CD4-positive, alpha-beta T cell treated with Interleukin-6 at 100 ng/mL for 8 hours (primary cell): Measurements from ENCODE around the gene BARHL1.

Experiments
- DNase-seq: peaks from one replicate; pipeline ENCODE4 v3.0.0-alpha.2; 2020; ENCODE audit warnings: mixed read lengths, low spot score

Gene BARHL1

DNA sequence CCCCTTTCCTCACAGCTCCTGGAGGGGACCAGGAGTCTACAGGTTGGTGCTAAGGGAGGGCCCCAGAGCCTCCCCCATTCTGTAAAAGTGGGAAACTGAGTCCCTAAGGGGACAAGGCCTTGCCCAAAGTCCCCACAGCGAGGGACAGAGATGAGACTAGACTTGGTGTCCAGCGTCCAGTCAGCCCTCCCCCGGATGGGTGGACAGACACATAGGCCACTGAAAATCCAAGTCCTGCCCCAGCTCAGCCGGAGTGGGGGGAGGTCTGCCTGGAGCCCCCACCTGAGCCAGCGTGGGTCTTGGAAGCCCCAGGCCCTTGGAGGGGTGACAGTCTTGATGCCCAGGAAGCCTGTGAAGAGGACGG is 5.2 kb downstream of the BARHL1 start:
- no peak for DNase-seq

DNA sequence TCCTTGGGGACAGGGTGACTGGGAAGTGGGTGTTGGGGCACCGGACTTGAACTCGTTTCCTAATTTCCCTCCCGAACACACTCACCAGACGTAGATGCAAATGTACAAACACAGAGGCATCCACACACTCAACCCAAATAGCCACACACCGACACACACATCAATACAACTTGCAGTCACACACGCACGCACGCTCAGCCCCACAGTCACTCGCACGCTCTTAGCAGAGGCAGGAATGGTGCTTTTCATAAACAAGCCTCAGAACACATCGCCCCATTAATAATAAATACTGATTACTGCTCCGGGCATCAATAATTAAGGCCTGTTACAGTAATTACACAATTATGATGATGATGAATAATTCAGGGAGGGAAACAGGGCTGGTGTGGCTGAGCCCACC is 5.7 kb downstream of the BARHL1 start:
- no peak for DNase-seq

DNA sequence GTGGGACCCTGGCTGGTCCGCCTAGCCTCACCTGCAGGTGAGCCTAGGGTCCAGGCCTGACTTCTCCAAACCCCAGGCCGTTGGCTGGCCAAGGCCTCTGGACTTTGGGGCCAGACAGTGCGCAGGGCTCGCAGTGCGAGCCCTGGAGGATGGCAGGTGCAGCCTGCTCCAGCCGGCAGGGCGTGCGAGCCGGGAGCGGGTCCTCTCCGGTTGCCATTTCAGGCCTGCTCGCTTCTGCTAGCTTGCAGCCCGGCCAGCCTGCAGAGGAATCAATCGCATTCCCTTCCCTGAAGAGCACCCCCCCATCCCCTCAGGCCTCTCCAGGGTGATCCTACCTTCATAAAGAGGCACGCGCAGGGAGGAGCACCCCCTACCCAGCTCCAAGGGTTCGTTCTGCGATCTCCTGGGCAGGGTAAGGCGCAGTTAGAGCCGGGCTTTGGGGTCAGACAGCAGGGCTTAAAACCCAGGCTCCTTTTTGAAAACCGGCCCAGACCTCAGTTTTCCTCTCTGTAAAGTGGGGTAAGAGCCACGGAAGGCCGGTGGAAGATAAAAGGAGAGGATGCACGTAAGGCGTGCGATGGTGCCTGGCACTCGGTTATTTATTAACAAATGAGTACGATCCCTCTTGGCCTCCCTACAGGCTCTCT is 6.2 kb downstream of the BARHL1 start:
- no peak for DNase-seq

DNA sequence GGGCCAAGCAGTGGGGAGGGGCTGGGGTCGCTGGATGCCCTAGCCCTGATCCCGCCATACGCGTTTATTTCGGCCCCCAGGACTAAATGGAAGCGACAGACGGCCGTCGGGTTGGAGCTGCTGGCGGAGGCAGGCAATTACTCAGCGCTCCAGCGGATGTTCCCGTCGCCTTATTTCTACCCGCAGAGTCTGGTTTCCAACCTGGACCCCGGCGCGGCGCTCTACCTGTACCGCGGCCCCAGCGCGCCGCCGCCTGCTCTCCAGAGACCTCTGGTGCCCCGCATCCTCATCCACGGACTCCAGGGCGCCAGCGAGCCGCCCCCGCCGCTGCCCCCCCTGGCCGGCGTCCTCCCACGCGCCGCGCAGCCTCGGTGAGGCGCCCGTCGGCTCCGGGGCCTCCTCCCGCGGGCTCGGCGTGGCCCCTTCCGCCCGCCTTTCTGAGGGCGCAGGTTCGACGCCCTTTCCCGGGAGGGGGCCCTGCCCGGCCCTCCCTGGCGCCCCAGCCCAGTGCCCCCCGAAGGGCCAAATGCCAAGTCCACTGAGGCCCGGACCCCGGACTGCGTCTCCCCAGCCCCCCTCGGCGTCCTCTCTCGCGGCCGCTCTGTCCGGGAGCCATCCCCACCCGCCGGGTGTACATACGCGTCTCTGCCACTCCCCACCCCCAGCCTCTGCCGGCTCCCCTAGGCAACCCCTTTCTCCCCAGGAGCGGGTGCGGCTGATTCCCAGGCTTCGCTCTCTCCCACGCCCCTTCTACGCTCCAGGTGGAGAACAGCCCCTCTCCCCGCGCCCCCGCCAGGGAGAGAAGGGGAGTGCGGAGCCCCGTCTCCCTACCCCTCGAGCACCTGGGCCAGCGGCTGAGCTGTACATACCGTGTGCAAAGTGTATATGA is 7.0 kb downstream of the BARHL1 start:
- no peak for DNase-seq

DNA sequence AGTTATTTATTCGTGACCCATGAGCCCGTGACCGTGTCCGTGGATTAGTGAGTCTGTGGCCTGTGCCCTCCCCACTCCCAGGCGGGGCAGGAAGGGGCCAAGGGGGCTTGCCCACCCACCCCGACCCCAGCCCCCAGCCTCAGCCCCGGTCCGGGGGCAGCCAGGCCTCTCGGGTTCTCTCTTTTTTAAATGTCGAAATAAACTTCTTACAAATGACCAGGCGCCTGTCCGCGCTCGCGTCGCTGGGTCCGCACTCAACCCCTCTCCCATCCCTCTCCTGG is 7.6 kb downstream of the BARHL1 start:
- DNase-seq, result no peak

DNA sequence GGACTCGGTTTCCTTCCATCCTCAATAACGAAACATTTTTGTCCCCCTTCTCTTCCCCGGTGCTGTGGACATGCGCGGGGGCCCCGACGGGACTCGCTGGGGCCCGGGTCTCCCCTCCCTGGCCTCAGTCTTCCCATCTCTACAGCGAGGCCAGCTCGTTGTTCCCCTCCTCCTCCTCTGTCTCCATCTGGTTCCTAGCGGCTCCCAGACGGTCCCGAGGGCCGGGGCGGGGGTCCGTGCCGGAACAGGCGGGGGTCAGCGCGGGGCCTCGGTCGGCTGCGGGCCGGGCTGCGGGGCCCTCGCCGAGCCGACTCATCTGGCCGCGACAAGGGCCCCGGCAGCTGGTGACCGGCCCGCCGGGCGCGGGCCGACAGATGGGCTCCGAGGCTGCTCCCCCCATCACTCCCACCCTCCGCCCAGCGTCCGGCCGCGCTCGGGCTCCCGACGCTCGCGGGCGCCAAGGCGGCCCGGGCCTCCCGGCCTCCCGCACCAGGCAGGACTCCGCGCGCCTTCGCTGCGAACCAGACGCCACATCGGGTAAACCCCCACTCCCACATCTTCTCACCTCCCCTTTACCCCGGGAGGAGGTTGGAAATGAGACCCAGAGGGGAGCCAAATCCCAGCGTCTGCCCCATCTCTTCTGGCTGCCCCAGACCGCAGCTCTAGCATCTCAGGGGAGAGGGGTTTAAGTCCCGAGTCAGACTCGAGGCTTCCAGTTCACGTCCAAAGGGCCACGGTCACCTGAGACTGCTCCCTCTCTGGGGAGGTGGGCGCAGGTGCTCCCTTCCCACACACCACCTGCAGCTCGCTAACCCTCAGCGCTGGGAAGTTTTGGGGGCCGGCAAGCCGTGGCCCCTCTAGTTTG is 8.1 kb downstream of the BARHL1 start:
- DNase-seq, result no peak

DNA sequence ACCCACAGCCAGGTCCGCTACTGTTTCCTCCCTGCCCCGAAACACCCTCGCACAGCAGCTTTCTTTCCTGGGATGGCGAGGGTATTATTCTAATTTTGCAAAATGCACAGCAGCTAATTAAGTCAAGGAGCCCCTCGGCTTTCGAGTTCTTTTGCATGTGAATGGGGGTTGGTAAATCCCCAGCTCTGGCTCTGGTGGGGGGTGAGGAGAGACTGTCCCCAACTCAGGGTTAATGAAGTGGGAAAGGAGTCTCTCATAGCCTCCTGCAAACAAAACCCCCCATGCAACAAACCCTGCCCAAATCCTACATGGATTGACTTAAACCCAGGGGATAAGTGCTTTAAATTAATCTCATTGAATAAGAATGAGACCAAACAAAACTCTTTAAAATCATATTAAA is 8.8 kb downstream of the BARHL1 start:
- DNase-seq, result no peak

DNA sequence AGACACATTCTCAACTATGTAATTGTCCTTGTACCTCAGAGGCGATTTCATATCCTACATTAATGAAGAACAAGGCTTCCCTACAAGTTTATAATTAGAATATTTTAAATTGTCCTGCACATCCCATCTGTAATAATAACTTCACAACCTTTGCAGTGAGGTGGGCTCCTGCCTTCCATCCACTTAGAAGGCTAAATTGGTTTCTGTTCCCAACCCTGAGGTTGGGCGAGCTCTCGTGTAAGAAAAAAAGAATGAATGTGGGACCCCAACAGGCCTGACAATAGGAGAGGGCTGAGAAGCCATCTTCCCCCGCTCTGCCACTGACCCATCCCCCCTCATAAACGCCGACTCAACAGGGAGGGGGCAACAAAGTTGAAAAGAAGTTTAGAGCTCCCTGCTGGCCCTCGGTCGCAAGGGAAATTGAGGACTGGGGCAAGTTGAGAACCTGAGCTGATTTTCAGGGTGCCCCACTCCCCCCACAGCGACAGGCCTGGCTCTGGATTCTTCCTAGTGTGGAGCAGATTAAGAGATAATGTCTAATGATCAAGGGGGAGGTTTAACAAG is 9.4 kb downstream of the BARHL1 start:
- DNase-seq, result no peak

DNA sequence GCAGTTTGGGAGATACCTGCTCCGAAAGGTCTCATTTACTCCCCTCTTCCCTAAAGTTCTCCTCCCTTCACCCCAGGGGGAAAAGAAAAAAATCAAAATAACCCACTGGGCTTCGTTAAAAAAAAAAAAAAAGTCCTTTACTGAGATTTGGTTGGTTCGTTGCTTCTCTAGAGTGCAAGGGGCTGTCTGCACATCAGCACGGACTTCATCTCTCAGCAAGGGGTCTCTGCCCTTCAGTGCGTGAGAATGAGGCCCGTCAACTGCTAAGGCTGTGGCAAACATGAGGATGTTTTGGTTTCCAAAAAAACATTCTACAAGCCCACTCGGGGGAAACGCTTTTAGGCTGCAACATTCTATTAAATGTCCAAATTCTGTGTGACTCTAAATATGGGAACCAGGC is 10.0 kb downstream of the BARHL1 start:
- DNase-seq, result no peak

DNA sequence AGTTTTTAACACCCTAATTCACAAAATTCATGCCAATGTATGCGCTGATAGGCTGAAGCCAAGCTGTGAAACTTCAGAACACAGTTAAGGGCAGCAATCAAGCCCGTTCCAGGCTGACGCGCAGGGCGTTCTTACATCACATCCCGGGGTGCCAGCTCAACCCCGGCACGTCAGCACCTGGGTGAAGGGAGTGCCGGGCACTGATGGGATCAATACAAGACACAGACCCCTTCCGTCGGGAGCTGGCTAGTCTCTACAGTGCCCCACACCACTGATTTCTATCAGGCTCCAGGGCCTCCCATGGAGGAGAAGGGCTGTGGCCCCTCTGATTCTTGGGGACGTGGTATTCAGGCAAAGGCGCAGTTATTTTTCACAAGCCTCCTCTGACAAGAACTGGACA is 12.0 kb downstream of the BARHL1 start:
- DNase-seq, result no peak

DNA sequence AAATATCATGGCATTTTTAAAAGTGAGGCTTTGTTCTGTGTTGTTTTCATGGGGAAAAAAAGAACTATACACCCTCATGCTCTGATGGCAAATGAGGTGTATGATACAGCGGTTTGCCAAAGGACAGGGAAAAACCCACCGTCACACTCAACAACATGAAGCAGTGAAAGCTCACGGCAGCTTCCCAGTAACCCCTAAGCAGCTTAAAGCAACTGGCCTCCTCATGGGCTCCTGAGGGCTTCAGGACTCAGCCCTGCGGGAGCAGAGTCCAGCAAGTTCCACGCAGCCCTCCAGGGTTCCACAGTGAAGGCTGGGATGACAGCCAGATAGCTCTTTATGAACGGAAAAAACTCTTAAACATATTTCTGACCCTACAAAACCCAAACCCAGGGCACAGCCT is 12.9 kb downstream of the BARHL1 start:
- DNase-seq, result no peak

DNA sequence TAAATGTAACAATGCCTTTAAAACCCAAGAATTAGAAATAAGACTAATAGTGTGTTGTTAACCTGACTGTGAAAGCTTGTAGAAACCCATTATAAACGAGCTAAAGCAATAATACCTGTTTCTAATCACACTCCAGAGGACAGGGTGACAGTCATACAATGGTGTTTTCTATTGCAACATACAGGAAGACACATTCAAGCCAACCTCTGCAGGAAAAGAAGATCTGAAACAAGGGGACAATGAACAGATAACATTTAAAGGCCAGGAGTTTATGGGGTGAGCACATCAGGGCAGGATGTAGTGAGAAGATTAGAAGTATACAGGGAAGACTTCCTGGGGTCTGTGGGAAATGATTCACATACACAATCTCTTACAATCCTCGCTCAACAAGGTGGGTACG is 13.8 kb downstream of the BARHL1 start:
- no peak for DNase-seq

DNA sequence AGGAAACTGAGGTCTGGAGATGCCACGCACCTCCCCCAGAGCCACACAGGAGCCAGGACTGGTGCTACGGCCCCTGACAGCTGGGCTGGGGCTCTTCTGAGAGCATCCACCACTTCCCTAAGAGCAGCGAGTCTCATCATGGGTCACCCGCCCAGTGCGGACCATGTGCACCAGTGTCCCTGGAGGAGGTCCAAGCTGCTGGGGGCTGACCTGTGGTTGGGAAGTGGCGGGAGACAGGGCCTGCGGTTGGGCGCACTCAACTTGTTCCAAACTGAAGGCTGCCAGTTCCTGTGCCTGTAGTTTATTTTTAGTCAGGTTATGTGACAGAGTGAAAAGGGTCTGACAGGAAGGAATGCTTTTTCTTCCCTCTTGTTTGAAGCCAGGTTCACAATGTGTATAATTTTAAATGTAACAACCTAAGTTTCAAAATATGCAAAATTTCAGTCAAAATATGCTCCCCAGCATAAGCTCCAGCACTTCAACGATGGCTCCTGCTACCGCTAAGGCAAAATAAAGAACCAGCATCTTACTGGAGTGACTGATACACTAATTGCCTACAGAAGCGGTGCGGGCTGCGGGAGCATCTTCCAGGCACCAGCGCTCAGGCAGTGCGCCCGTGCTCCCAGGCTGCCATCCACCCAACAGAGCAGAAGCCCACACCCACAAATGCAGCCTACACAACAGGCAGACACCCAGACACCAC is 14.8 kb downstream of the BARHL1 start:
- DNase-seq, result no peak

DNA sequence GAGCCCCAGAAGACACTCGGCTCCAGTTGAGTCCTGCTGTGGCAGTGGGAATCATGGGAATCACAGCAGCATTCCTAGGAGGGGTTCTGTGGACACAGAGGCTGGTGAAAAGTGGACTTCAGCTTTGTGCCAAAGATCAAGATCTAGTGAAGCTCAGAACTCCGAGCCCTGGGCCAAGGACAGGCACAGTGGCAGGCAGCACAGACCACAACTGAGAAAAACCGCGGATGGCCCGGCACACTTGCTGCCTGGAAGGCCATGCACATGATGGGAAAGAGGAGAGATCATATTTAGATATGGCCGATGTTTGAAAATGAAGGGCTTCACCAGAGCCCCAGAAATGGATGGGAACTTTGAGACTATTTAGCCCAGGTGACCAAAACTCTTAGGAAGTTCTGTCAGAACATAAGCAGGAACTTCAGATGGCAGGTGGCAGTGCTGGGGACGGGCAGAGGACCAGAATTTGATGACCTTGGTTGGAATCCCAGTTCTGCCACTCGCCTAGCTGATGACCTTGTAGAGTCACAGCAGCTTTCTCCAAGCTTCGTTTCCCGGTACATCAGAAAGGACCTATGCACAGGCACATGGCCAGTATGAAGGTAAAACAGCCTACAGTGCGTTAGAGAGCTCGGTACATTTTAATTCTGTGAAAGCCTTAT is 18.0 kb downstream of the BARHL1 start:
- DNase-seq, result no peak

DNA sequence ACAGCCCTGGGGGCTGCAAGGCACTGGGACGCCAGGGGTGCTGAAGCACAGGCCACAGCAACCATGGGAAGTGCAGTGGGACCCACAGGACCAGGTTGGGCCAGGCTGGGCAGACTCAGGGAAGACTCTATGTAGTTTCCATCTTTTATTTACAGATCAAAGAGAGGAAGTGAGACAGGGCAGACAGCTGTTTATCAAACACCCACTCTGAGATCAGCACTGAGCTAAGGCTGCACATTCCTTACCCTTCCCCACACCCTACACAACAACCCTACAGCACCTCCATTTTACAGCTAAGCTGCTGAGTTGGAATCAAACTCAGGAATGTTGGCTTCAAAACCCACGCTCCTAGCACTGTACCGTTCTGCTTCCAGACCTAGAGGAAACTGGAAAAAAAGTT is 19.8 kb downstream of the BARHL1 start:
- no peak for DNase-seq

DNA sequence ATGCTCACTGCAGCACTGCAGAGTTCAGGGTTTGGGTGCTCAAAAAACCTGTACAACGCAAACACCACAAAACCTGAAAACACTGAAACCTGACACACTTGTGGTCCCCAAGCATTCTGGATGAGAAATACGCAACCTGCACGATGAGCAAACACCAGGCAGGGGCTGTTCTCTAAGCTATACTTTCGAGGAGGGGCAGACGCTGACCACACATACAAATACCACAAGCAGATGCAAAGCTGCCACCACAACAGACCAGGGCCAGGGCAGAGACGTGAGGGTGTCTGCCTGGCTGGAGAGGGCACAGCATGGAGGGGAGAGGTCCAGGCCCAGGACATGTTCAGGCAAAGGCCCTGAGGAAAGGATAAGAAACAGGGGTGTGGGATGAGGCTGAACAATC is 23.0 kb downstream of the BARHL1 start:
- no peak for DNase-seq

DNA sequence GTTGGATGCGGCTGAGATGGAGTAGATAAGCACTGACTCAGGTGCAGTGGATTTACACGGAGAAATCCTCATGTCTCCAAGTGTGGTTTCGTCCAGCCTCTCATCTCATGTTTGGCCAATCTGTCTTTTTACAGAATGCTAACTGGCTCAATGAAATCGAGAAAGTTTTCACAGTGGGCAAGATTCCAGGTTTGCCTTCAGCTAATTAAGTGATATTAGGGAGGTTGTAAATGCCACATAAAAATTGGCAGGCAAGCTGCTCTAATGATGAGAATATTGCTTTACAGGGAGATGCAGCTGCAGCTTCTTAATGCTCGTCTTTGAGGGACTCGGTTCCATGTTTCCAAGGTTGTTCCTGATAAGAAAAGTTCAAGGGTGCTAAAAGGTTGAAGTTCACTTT is 23.7 kb downstream of the BARHL1 start:
- DNase-seq, result no peak

DNA sequence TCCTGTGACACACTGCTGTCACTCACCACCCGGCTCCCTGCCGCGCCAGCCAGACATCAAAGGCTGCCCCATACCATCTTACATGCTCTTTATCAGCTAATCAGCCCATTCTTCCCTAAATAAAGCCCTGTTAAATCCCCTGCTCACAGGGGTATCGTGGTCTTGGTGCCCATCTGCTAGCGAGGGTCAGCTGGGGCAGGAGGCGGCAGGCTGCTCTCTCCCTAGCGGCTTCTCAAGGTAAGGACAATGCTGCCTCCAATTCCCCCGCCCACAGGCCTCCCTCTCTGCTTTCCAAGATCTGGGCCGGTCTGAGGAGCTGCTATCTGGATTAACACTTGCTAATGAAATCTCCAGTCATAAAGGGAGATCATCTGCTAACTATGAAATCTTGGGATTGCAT is 26.8 kb downstream of the BARHL1 start:
- no peak for DNase-seq

DNA sequence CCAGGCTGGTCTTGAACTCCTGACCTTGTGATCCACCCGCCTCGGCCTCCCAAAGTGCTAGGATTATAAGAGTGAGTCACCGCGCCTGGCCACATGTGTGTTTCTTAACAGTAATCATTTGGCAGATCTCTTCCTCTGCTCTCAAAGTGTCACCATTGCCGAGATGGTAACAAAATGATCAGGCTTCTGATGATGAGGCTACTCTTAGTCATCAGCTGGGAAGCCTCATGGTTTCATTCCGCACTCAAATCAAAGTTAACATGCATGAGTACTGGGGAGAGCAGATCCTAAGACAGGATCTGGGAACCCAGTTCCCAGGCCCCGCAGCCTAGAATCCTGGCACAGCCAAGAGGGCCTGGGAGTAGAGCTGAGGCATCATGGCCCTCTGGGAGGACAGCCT is 27.4 kb downstream of the BARHL1 start:
- no peak for DNase-seq

DNA sequence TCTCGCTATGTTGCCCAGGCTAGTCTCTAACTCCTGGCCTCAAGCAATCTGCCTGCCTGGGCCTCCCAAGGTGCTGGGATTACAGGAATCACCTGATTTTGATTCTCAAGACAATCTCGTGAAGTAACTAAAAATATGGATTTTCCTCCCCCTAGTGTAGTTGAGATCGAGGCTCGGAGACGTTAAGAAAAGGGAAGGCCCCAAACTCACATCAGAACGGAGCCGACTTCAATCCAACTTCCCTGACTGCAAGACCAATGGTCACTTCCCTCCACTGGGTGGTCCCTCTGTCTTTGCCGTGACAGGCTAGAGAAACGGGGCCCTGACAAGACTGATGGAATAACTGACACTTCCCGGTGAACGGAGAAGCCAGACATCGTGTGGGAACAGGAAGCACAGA is 28.3 kb downstream of the BARHL1 start:
- no peak for DNase-seq

DNA sequence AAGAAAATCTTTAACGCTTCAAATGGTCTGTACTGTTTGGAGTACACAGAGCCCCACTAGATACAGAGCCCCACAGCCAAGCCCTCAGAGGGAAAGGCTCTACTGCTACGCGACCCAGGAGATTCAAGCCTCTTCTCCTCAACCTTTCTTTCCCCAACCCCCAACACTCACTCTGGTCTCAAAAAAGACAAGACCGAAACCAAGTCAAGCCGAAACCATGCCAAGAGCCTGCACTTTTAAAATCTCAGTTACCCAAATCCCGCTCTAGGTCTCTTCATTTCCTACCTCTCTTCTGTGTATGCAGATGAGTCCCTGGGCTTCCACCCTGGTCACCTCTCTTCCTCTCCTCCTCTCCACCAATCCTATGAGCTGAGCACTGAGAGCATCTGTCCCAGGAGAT is 31.9 kb downstream of the BARHL1 start:
- no peak for DNase-seq

DNA sequence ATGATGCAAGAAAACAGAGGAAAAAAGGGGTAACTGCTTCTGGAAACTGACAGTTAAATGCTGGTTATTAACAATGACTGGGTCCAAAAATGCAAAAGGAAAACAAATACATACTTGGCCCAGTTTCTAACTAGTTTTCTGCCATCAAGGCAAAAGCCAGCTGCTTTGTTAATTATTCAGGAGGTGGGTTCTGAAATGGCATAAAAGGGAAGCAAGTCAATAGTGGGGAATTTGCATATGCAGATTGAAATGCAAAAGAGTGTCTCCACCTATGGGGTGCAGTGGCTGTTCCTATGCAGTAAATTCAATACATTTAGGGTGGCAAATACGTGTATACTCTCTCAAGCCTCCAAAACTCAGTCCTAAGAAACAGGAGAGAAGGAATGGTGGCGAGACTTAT is 33.4 kb downstream of the BARHL1 start:
- DNase-seq, result no peak
